Stomach (tissue), 9 donors: ENCODE measurements around the gene PEF1. TPM values are rescaled to one million over a fixed set of nuclear protein-coding genes. Genes with fewer than 3 reads are reported as not detected.

Experiments
- DNase-seq, 2 donors: peaks; one replicate each; pipeline versions ENCODE4 v3.0.0 to v3.0.0-alpha.2; 2013 to 2019
- H3K27ac ChIP-seq, 5 donors: fragments of 200-600 bp in 4 of 5; sonication (generic) in 4 of 5; one replicate each; pipeline ENCODE4 v1.5.1; 2013 to 2019; ENCODE audit warnings: mild to moderate bottlenecking in 1 of 5, moderate library complexity in 1 of 5
- H3K27me3 ChIP-seq, 3 donors: fragments of 200-600 bp; sonication (generic); one replicate each; pipeline ENCODE4 v1.5.1; 2017 to 2019; ENCODE audit warnings: mixed run types in 1 of 3
- H3K36me3 ChIP-seq, 4 donors: fragments of 200-600 bp; sonication (generic); 1 replicate in 3 of 4; 2 replicates in 1 of 4; pipeline ENCODE4 v1.5.1; 2016 to 2019
- H3K4me1 ChIP-seq, 4 donors: fragments of 200-600 bp; sonication (generic); one replicate each; pipeline ENCODE4 v1.5.1; 2016 to 2019
- H3K4me3 ChIP-seq, 4 donors: fragments of 200-600 bp; sonication (generic) in 3 of 4; one replicate each; pipeline ENCODE4 v1.5.1; 2016 to 2019; ENCODE audit warnings: mild to moderate bottlenecking in 1 of 4
- H3K9me3 ChIP-seq, 4 donors: fragments of 200-600 bp; sonication (generic); one replicate each; pipeline ENCODE4 v1.5.1; 2016 to 2019
- EP300 ChIP-seq: sonication (generic); formaldehyde crosslinking; IDR thresholded peaks from one replicate; pipeline ENCODE4 v1.6.1; 2017; ENCODE audit warnings: antibody characterized with exemption
- POLR2A ChIP-seq, 4 donors: fragments of 450-650 bp; IDR thresholded peaks; one replicate each; pipeline ENCODE4 v1.6.1; 2016; ENCODE audit warnings: antibody characterized with exemption in 4 of 4, control low read depth in 2 of 4, mild to moderate bottlenecking in 1 of 4, moderate library complexity in 1 of 4
- POLR2AphosphoS5 ChIP-seq, 3 donors: sonication (generic); formaldehyde crosslinking; IDR thresholded peaks; one replicate each; pipeline ENCODE4 v1.6.1; 2016; ENCODE audit warnings: antibody characterized with exemption in 3 of 3
- WGBS, 5 donors: extraction: QIAGEN DNeasy Blood & Tissue Kit in 3 of 5; methylation state at CpG; one replicate each; pipeline versions ENCODE4 v1.1.5 to v1.1.7; 2013 to 2018; 5-methylcytosine and 5-hydroxymethylcytosine counted together
- intact Hi-C: fragments of 100-400 bp; cut with DNase I; formaldehyde crosslinking; loops from one replicate; pipeline ENCODE4 v1.15.1; 2023; ENCODE audit warnings: low total_unique reads
- polyA plus RNA-seq, 3 donors: library from polyadenylated mRNA; stranded (reverse); fragments of 200-250 nt; gene quantifications; one replicate each; pipeline ENCODE4 v1.2.3, GENCODE V29; 2013
- total RNA-seq, 5 donors: library from RNA; depleted of rRNA; stranded (reverse); fragments of >200 nt; gene quantifications; one replicate each; pipeline versions ENCODE4 v1.1.0 to v1.2.3, GENCODE V29; 2014 to 2016
- TF ChIP-seq, protein P1 (sequence below), 7 experiments: fragments of 450-650 bp in 4 of 7; fragments of 200-600 bp in 3 of 7; sonication (generic) in 3 of 7; IDR thresholded peaks; one replicate each; pipeline ENCODE4 v1.5.1; 2016 to 2019; ENCODE audit warnings: antibody characterized with exemption in 7 of 7, control low read depth in 2 of 7, mild to moderate bottlenecking in 1 of 7
- donor health status: healthy with polysubstance abuse.
- donor health status: Bipolar disorder and iron deficiency.
- donor health status: healthy.

Gene PEF1
- total and polyA plus RNA-seq, 8 donors: 19.7 to 91.0 (median 66.1) TPM

DNA sequence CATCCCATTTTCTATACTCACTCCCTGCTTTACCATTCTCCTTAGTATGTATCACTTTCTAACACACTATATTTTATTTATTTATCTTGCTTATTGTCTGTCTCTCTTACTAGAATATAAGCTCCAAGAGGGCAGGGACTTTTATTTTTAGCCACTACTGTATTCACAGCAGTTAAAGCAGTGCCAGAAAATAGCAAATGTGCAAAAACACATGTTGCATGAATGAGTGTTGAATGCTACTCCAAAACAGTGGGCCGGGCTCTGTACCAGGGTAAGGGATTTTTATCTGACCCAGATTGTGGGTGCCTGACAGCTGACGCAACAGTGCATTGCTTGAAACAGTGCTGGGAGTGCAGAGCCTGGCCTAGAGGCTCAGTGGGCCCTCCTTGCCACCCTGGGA is 34.4 kb upstream of the PEF1 start:
- Histone ChIP-seq H3K4me3 (no peak overlapping the region), H3K9me3 (no peaks in the 10 kb centered on the region), H3K27me3 (no peaks in the 10 kb centered on the region), H3K4me1 (peaks cover 0 to 14% (median 7%) of the 10 kb centered on the region in 4 donors), H3K36me3 (peaks cover 14 to 74% (median 47%) of the 10 kb centered on the region in 4 donors), H3K27ac (no peak overlapping the region)
- 33 to 43% (median 40%) methylated on average over 2 of the region's 2 CpGs for WGBS, 5 donors
- intact Hi-C loops: no loop called here
- no peak for TF ChIP-seq EP300
- TF ChIP-seq POLR2AphosphoS5 (IDR thresholded peaks at IDR 0.05): no peak
- TF ChIP-seq, protein P1, sequence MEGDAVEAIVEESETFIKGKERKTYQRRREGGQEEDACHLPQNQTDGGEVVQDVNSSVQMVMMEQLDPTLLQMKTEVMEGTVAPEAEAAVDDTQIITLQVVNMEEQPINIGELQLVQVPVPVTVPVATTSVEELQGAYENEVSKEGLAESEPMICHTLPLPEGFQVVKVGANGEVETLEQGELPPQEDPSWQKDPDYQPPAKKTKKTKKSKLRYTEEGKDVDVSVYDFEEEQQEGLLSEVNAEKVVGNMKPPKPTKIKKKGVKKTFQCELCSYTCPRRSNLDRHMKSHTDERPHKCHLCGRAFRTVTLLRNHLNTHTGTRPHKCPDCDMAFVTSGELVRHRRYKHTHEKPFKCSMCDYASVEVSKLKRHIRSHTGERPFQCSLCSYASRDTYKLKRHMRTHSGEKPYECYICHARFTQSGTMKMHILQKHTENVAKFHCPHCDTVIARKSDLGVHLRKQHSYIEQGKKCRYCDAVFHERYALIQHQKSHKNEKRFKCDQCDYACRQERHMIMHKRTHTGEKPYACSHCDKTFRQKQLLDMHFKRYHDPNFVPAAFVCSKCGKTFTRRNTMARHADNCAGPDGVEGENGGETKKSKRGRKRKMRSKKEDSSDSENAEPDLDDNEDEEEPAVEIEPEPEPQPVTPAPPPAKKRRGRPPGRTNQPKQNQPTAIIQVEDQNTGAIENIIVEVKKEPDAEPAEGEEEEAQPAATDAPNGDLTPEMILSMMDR (IDR thresholded peaks at IDR 0.05): no peak
- TF ChIP-seq POLR2A (IDR thresholded peaks at IDR 0.05): no peak
- no peak for DNase-seq

DNA sequence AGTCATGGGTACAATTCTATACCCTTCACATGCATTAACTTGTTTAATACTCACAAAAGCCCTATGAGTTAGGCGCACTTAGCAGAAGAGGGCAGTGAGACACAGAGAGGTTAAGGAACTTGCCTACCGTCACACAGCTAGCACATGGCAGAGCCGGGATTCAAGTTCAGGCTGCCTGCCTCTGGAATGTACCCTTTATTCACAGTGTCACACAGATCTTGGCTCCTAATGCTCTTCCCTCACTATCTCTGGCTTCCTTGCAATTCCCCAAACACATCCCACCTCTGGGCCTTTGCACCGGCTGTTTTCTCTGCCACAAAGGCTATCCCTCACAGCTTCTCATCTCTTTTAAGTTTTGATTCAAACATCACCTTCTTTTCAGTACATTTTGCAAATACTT is 34.0 kb upstream of the PEF1 start:
- peaks cover 0 to 17% (median 8%) of the 10 kb centered on the region in 4 donors for H3K4me1 ChIP-seq
- H3K4me3 ChIP-seq: no peak overlapping the region
- no peaks in the 10 kb centered on the region for H3K9me3 ChIP-seq
- WGBS, 5 donors: 85 to 97% (median 92%) methylated on average over 4 of the region's 4 CpGs
- TF ChIP-seq, protein P1 (IDR thresholded peaks at IDR 0.05): no peak
- TF ChIP-seq POLR2A (IDR thresholded peaks at IDR 0.05) (no peak), POLR2AphosphoS5 (IDR thresholded peaks at IDR 0.05) (no peak), EP300 (no peak)
- DNase-seq: no peak
- no peak overlapping the region for H3K27ac ChIP-seq
- peaks cover 14 to 70% (median 45%) of the 10 kb centered on the region in 4 donors for H3K36me3 ChIP-seq
- intact Hi-C loops: no loop called here
- no peaks in the 10 kb centered on the region for H3K27me3 ChIP-seq

DNA sequence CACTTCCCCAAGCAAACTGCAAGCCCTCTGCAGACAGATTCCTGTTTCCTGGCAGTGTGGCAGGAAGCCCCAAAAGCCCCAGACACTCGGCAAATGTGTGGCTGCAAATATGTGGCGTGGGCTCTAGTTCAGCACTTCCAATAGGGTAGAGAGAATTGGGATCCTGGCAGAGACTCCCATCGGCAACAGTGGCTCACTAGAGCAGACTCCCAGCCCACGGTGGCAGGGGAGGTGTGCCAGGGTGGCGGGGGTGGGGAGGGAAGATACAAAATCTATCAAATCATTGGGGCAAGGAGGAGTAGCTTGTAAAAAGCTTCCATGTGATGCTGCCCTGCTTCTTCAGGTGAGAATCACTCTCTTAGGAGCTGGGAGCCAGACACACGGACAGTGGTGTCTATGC is 33.3 kb upstream of the PEF1 start:
- Histone ChIP-seq H3K9me3 (no peaks in the 10 kb centered on the region), H3K27ac (no peak overlapping the region), H3K4me1 (peaks cover 0 to 25% (median 11%) of the 10 kb centered on the region in 4 donors), H3K27me3 (no peaks in the 10 kb centered on the region), H3K36me3 (peaks cover 14 to 63% (median 39%) of the 10 kb centered on the region in 4 donors), H3K4me3 (no peak overlapping the region)
- WGBS, 5 donors: 66 to 80% (median 75%) methylated on average over 5 to 6 of the region's 6 CpGs
- no peak for TF ChIP-seq POLR2A (IDR thresholded peaks at IDR 0.05)
- TF ChIP-seq, protein P1 (IDR thresholded peaks at IDR 0.05): no peak
- TF ChIP-seq EP300: no peak
- TF ChIP-seq POLR2AphosphoS5 (IDR thresholded peaks at IDR 0.05): no peak
- no peak for DNase-seq
- intact Hi-C loops: no loop called here

DNA sequence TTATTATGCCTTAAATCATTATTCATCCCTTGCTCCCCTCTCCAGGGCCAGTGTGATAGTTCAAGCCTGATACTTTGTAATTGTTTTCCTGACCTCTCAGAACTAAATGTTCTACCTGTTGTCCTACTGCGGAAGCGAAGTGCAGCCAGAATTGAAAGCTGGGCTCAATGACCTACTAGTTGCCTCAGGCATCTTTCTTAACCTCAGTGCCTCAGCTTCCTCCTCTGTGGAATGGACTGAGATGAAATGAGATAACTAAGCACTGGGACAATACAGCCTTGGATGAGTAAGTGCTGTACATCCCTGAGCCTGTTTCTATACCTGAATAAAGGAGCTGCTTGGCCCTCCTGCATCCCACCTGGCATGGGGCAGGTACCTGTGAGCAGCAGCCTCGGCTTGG is 32.7 kb upstream of the PEF1 start:
- Histone ChIP-seq H3K9me3 (no peaks in the 10 kb centered on the region), H3K4me1 (peaks cover 0 to 30% (median 14%) of the 10 kb centered on the region in 4 donors), H3K4me3 (no peak overlapping the region), H3K36me3 (peaks cover 14 to 57% (median 33%) of the 10 kb centered on the region in 4 donors), H3K27ac (no peak overlapping the region), H3K27me3 (no peaks in the 10 kb centered on the region)
- 69 to 94% (median 79%) methylated on average over 3 of the region's 3 CpGs for WGBS, 5 donors
- intact Hi-C loops: no loop called here
- no peak for DNase-seq
- TF ChIP-seq, protein P1 (IDR thresholded peaks at IDR 0.05): no peak
- TF ChIP-seq POLR2AphosphoS5 (IDR thresholded peaks at IDR 0.05) (no peak), EP300 (no peak), POLR2A (IDR thresholded peaks at IDR 0.05) (no peak)
